CD14-positive monocyte (primary cell): ENCODE results near the gene CHPF. TPM values are rescaled to one million over a fixed set of nuclear protein-coding genes. Genes with fewer than 3 reads are reported as not detected.

ENCODE experiments used
- DNase-seq, 3 donors: peaks; one replicate each; pipeline ENCODE4 v3.0.0-alpha.2; 2011 to 2022
- H2AFZ ChIP-seq: 2 replicates; pipeline ENCODE4 v1.6.0; 2012; ENCODE audit warnings: mild to moderate bottlenecking, low read depth, low read length, inconsistent platforms; ENCODE audit not compliant: insufficient read depth, poor library complexity, severe bottlenecking
- H3K27ac ChIP-seq, 2 donors: 1 replicate in 1 of 2; 2 replicates in 1 of 2; pipeline ENCODE4 v1.5.1; 2012 to 2013; ENCODE audit warnings: low read length in 2 of 2, control low read depth in 1 of 2, inconsistent platforms in 1 of 2, low read depth in 1 of 2, mild to moderate bottlenecking in 1 of 2
- H3K27me3 ChIP-seq, 2 donors: one replicate each; pipeline versions ENCODE4 v1.6.0 to v1.6.1; 2011 to 2013; ENCODE audit warnings: low read length in 2 of 2; ENCODE audit not compliant: control insufficient read depth in 2 of 2, insufficient read depth in 2 of 2
- H3K36me3 ChIP-seq, 2 donors: replicated peaks in 1 of 2; 1 replicate in 1 of 2; 2 replicates in 1 of 2; pipeline versions ENCODE4 v1.5.1 to v1.6.1; 2012 to 2013; ENCODE audit warnings: low read length in 2 of 2, control low read depth in 1 of 2, inconsistent platforms in 1 of 2, mild to moderate bottlenecking in 1 of 2; ENCODE audit not compliant: insufficient read depth in 2 of 2, control insufficient read depth in 1 of 2
- H3K4me1 ChIP-seq, 2 donors: 1 replicate in 1 of 2; 2 replicates in 1 of 2; pipeline versions ENCODE4 v1.5.1 to v1.6.1; 2012 to 2013; ENCODE audit warnings: low read length in 2 of 2, control low read depth in 1 of 2, inconsistent platforms in 1 of 2, mild to moderate bottlenecking in 1 of 2, moderate library complexity in 1 of 2; ENCODE audit not compliant: insufficient read depth in 2 of 2, control insufficient read depth in 1 of 2
- H3K4me2 ChIP-seq: replicated peaks from 2 replicates; pipeline ENCODE3; 2012; ENCODE audit warnings: low read length, moderate library complexity, mild to moderate bottlenecking; ENCODE audit not compliant: poor library complexity, severe bottlenecking; ENCODE audit errors: extremely low read depth
- H3K4me3 ChIP-seq, 3 experiments: fragments of 200-600 bp in 1 of 3; sonication (generic) in 1 of 3; replicated peaks in 1 of 3; 1 replicate in 2 of 3; 2 replicates in 1 of 3; pipeline ENCODE4 v1.5.1; 2011 to 2013; ENCODE audit warnings: low read length in 3 of 3, mild to moderate bottlenecking in 3 of 3, control low read depth in 2 of 3, low read depth in 2 of 3, inconsistent platforms in 1 of 3, moderate library complexity in 1 of 3
- H3K79me2 ChIP-seq: 2 replicates; pipeline ENCODE4 v1.6.0; 2012; ENCODE audit warnings: mild to moderate bottlenecking, control low read depth, inconsistent platforms, low read length, moderate library complexity; ENCODE audit not compliant: insufficient read depth
- H3K9ac ChIP-seq: 2 replicates; pipeline ENCODE4 v1.6.0; 2017; ENCODE audit warnings: low read length, mild to moderate bottlenecking; ENCODE audit not compliant: insufficient read depth, poor library complexity, severe bottlenecking
- H3K9me3 ChIP-seq, 2 donors: replicated peaks in 1 of 2; 1 replicate in 1 of 2; 2 replicates in 1 of 2; pipeline versions ENCODE4 v1.5.1 to v1.6.1; 2012 to 2013; ENCODE audit warnings: low read length in 2 of 2, control low read depth in 1 of 2; ENCODE audit not compliant: control insufficient read depth in 1 of 2, insufficient read depth in 1 of 2
- H4K20me1 ChIP-seq: 2 replicates; pipeline ENCODE4 v1.6.0; 2012; ENCODE audit warnings: mild to moderate bottlenecking, low read length, control low read depth, moderate library complexity; ENCODE audit not compliant: insufficient read depth
- H3K27ac Mint-ChIP-seq, 7 donors: one replicate each; pipeline ENCODE4 v1.8.0; 2020; ENCODE audit warnings: mild to moderate bottlenecking in 7 of 7, mixed read lengths in 7 of 7, moderate library complexity in 6 of 7, inconsistent platforms in 2 of 7
- H3K27me3 Mint-ChIP-seq, 3 donors: one replicate each; pipeline ENCODE4 v1.8.0; 2021 to 2022; ENCODE audit warnings: low read depth in 3 of 3, mild to moderate bottlenecking in 3 of 3, mixed read lengths in 3 of 3, moderate library complexity in 3 of 3, inconsistent platforms in 1 of 3
- H3K36me3 Mint-ChIP-seq, 2 donors: one replicate each; pipeline ENCODE4 v1.8.0; 2020; ENCODE audit warnings: mixed read lengths in 2 of 2, inconsistent platforms in 1 of 2, mild to moderate bottlenecking in 1 of 2
- H3K4me1 Mint-ChIP-seq: one replicate; pipeline ENCODE4 v1.8.0; 2020; ENCODE audit warnings: mild to moderate bottlenecking, mixed read lengths
- H3K4me3 Mint-ChIP-seq, 2 donors: one replicate each; pipeline ENCODE4 v1.8.0; 2020; ENCODE audit warnings: mild to moderate bottlenecking in 2 of 2, mixed read lengths in 2 of 2, moderate library complexity in 1 of 2
- H3K9me3 Mint-ChIP-seq, 7 donors: one replicate each; pipeline ENCODE4 v1.8.0; 2020 to 2022; ENCODE audit warnings: mixed read lengths in 7 of 7, mild to moderate bottlenecking in 6 of 7, moderate library complexity in 6 of 7, inconsistent platforms in 2 of 7
- WGBS: methylation state at CpG from one replicate; pipeline ENCODE4 v1.1.5; 2013; ENCODE audit warnings: missing lambda C conversion rate; ENCODE audit not compliant: insufficient coverage; 5-methylcytosine and 5-hydroxymethylcytosine counted together
- intact Hi-C, 2 donors: fragments of 100-400 bp; cut with micrococcal nuclease; formaldehyde crosslinking; loops; one replicate each; pipeline versions ENCODE4 v1.15.0 to v1.15.1; 2023
- polyA plus RNA-seq, 3 donors: library from polyadenylated mRNA; depleted of rRNA in 1 of 3; unstranded in 2 of 3; stranded (reverse) in 1 of 3; fragments of 300-500 nt in 2 of 3; fragments of >200 nt in 1 of 3; fragmentation: Illumina TruSeq in 2 of 3; gene quantifications; 1 replicate in 2 of 3; 2 replicates in 1 of 3; pipeline ENCODE4 v1.2.3, GENCODE V29; 2012 to 2021
- TF ChIP-seq, protein P1 (sequence below): fragments of 200-600 bp; IDR thresholded peaks from one replicate; pipeline ENCODE4 v1.8.0; 2022; ENCODE audit warnings: antibody characterized with exemption, mild to moderate bottlenecking

CHPF gene
- polyA plus RNA-seq, 3 donors, result 0.09 to 0.32 (median 0.09) TPM

DNA sequence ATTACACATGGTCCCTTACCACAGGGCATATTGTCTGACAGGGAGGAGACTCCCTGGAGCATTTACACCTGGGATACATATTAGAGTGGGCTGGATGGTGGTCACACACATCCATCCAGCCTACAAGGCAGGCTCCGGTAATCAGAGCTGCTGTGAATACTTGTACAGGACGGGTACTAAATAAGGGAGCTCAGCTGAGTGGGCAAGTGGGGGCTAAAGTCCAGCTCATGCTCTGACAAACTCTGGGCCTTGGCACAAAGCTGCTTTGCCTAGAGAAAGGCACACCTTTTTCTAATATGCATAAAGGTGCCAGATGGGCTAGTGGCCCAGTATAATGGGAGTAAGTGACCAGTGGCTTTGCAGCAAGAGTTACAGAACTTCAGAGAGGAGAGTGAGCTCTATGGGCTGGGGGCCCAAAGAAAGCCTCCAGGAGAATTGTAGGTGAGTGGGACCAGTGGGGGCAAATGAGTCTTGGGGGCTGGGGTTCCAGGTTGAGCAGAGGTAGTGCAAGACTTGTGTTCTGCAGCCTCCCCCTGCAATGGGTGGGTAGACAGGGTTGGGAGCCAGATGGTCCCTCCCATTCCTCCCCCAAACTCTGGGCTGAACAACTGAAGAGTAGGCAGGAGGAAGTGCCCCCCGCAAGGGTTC, 1.8 kb upstream of the CHPF start:
- H3K4me1 ChIP-seq, result peaks cover 21 to 27% of the 10 kb centered on the region in 2 donors
- H3K36me3 Mint-ChIP-seq, result peaks cover 0 to 6% of the 10 kb centered on the region in 2 donors
- intact Hi-C loops, result no loop called here
- no peak overlapping the region for H2AFZ ChIP-seq
- peaks cover 37 to 78% (median 49%) of the 10 kb centered on the region in 3 donors for H3K27me3 Mint-ChIP-seq
- H3K4me3 ChIP-seq, result no peak overlapping the region
- peaks cover 0 to 14% (median 2%) of the 10 kb centered on the region in 7 donors for H3K9me3 Mint-ChIP-seq
- no peak for DNase-seq
- no peak overlapping the region for H3K27ac ChIP-seq
- TF ChIP-seq, protein P1, sequence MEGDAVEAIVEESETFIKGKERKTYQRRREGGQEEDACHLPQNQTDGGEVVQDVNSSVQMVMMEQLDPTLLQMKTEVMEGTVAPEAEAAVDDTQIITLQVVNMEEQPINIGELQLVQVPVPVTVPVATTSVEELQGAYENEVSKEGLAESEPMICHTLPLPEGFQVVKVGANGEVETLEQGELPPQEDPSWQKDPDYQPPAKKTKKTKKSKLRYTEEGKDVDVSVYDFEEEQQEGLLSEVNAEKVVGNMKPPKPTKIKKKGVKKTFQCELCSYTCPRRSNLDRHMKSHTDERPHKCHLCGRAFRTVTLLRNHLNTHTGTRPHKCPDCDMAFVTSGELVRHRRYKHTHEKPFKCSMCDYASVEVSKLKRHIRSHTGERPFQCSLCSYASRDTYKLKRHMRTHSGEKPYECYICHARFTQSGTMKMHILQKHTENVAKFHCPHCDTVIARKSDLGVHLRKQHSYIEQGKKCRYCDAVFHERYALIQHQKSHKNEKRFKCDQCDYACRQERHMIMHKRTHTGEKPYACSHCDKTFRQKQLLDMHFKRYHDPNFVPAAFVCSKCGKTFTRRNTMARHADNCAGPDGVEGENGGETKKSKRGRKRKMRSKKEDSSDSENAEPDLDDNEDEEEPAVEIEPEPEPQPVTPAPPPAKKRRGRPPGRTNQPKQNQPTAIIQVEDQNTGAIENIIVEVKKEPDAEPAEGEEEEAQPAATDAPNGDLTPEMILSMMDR, result no peak
- WGBS, result 86% methylated on average over 2 of the region's 3 CpGs
- no peaks in the 10 kb centered on the region for H3K9me3 ChIP-seq
- peak overlapping the region in 1 of 7 donors; percentile 20 for H3K27ac Mint-ChIP-seq
- H3K9ac ChIP-seq, result no peak overlapping the region
- H3K4me3 Mint-ChIP-seq, result peak overlapping the region in 1 of 2 donors; percentile 17
- H3K79me2 ChIP-seq, result no peaks in the 10 kb centered on the region
- H4K20me1 ChIP-seq, result no peaks in the 10 kb centered on the region
- H3K36me3 ChIP-seq, result no peaks in the 10 kb centered on the region
- H3K4me1 Mint-ChIP-seq, result peaks cover 9% of the 10 kb centered on the region
- no peak overlapping the region for H3K4me2 ChIP-seq
- peaks cover 24 to 60% of the 10 kb centered on the region in 2 donors for H3K27me3 ChIP-seq

DNA sequence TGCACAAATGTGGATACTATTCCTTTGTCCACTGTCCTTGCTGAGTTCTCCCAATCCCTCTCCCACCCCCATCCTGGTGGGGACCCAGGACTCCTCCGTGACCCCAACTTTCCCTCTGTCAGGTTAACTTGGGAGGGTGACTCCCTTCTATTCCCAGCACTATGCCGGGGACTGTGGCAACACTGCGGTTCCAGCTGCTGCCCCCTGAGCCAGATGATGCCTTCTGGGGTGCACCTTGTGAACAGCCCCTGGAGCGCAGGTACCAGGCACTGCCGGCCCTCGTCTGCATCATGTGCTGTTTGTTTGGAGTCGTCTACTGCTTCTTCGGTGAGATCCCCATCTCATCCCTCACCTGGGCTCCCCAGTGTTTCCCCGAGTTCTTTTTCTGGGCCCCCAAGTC, 958 bp upstream of the CHPF start:
- Histone ChIP-seq H3K27me3 (peaks cover 24 to 52% of the 10 kb centered on the region in 2 donors), H3K4me2 (peak overlapping the region; percentile 90), H3K79me2 (no peaks in the 10 kb centered on the region), H3K9ac (no peak overlapping the region), H3K9me3 (no peaks in the 10 kb centered on the region), H3K4me1 (peaks cover 21 to 27% of the 10 kb centered on the region in 2 donors), H4K20me1 (no peaks in the 10 kb centered on the region), H3K27ac (no peak overlapping the region), H3K4me3 (no peak overlapping the region), H3K36me3 (no peaks in the 10 kb centered on the region), H2AFZ (no peak overlapping the region)
- 30% methylated on average over 2 of the region's 9 CpGs for WGBS
- Mint-ChIP-seq H3K36me3 (peaks cover 0 to 6% of the 10 kb centered on the region in 2 donors), H3K9me3 (peaks cover 0 to 16% (median 2%) of the 10 kb centered on the region in 7 donors), H3K4me3 (peak overlapping the region; percentile 44 to 87), H3K4me1 (peaks cover 9% of the 10 kb centered on the region), H3K27me3 (peaks cover 37 to 69% (median 44%) of the 10 kb centered on the region in 3 donors), H3K27ac (peak overlapping the region in 2 of 7 donors; percentile 36 to 53)
- DNase-seq, result no peak
- TF ChIP-seq, protein P1, result no peak
- intact Hi-C loops, result loop anchor here (5.0 kb wide), 3 partner anchors 42 to 157 kb away; partner anchors contain the start of gene DNPEP (in 1 of the 2)
